Brain microvascular endothelial cell (primary cell): Measurements from ENCODE around the gene LRRC49.
"Not testable (repeated sequence)": the region's sequence is repeated elsewhere in the genome, so short reads cannot be mapped to it uniquely, and the experiment has no call there.

Experiments used
- DNase-seq: peaks from one replicate; pipeline ENCODE4 v3.0.0-alpha.2; 2020
- H3K27ac ChIP-seq: fragments of 250-450 bp; sonication (Bioruptor Pico); 2 replicates; pipeline ENCODE4 v1.5.1; 2020; ENCODE audit warnings: mild to moderate bottlenecking, moderate library complexity
- H3K27me3 ChIP-seq: fragments of 250-450 bp; sonication (Bioruptor Pico); replicated peaks from 2 replicates; pipeline ENCODE4 v1.5.1; 2020; ENCODE audit warnings: mild to moderate bottlenecking
- H3K36me3 ChIP-seq: fragments of 250-450 bp; sonication (Bioruptor Pico); replicated peaks from 2 replicates; pipeline ENCODE4 v1.5.1; 2020; ENCODE audit warnings: mild to moderate bottlenecking
- H3K4me3 ChIP-seq: 2 replicates; pipeline ENCODE4 v1.5.1; 2011; ENCODE audit warnings: low read depth, mild to moderate bottlenecking, control low read depth, low read length, moderate library complexity
- CTCF ChIP-seq: IDR thresholded peaks from 2 replicates; pipeline ENCODE4 v1.5.1; 2011; ENCODE audit warnings: low read depth, mild to moderate bottlenecking, moderate library complexity, low read length, control low read depth, inconsistent platforms; ENCODE audit errors: missing control alignments
- in situ Hi-C: cut with HindIII; loops from 2 replicates; pipeline ENCODE4 v1.10.0; 2017; ENCODE audit warnings: low sequenced_read_pairs, low pct_ligation_motif_present

LRRC49 gene

DNA sequence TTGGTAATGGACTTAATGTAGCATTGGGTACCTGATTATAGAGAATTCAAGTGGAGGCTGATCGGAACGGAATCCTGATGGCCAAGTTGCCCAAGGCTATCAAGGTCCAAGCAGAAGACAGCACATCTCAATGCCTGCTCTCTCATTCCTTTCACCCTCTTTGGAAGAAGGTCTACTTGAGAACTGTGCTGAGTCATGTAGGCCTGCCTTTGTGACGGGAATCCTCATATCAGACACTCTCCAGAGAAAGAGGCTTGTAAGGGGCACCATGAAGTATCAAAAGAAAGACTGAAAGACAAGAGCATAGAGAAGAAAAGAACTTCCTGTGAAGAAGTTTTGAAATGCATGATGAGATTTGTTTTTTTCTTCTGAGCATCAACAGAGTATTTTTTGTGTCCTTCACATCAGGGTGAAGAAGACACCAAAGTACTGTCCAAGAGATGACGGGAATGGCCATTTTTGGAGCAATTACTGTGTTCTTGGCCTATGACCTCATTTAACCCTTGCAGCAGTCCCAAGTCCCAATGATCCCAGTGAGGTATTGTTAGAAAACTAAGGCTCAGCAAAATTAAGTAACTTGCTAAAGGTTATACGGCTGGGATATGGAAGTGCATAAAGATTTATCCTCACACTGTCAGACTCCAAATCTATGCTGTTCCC lies 25.5 kb upstream of the LRRC49 start:
- no peak for DNase-seq
- in situ Hi-C loops, result no loop called here
- H3K27ac ChIP-seq, result no peak overlapping the region

GRCh38 chr15:70867911-70868467 lies 24.6 kb upstream of the LRRC49 start:
- no peak overlapping the region for H3K27ac ChIP-seq
- H3K27me3 ChIP-seq, result no peaks in the 10 kb centered on the region
- DNase-seq, result no peak
- H3K4me3 ChIP-seq, result no peak overlapping the region
- in situ Hi-C loops, result no loop called here
- TF ChIP-seq CTCF, result no peak
- no peaks in the 10 kb centered on the region for H3K36me3 ChIP-seq

More for the DNA sequence above, 25.5 kb upstream of the LRRC49 start:
- no peaks in the 10 kb centered on the region for H3K36me3 ChIP-seq
- no peaks in the 10 kb centered on the region for H3K27me3 ChIP-seq
- no peak for TF ChIP-seq CTCF
- H3K4me3 ChIP-seq, result no peak overlapping the region

- no peak for TF ChIP-seq CTCF
- H3K4me3 ChIP-seq, result no peak overlapping the region
- no peak for DNase-seq
- no peaks in the 10 kb centered on the region for H3K27me3 ChIP-seq
- in situ Hi-C loops, result no loop called here
- no peak overlapping the region for H3K27ac ChIP-seq
- no peaks in the 10 kb centered on the region for H3K36me3 ChIP-seq
These were observed 23.3 kb upstream of the LRRC49 start for GRCh38 chr15:70869346-70869745.

GRCh38 chr15:70870051-70870450 lies 22.6 kb upstream of the LRRC49 start:
- Histone ChIP-seq H3K36me3 (no peaks in the 10 kb centered on the region), H3K4me3 (no peak overlapping the region), H3K27me3 (no peaks in the 10 kb centered on the region), H3K27ac (no peak overlapping the region)
- in situ Hi-C loops, result no loop called here
- no peak for TF ChIP-seq CTCF
- peak; percentile 48 for DNase-seq

DNA sequence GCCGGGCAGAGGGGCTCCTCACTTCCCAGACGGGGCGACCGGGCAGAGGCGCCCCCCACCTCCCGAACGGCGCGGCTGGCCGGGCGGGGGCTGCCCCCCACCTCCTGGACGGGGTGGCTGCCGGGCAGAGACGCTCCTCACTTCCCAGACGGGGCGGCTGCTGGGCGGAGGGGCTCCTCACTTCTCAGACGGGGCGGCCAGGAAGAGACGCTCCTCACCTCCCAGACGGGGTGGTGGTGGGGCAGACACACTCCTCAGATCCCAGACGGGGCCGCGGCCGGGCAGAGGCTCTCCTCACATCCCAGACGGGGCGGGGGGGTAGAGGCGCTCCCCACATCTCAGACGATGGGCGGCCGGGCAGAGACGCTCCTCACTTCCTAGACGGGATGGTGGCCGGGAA lies 21.1 kb upstream of the LRRC49 start:
- H3K27ac ChIP-seq, DNase-seq, H3K4me3 ChIP-seq, H3K36me3 ChIP-seq, H3K27me3 ChIP-seq, in situ Hi-C loops: not testable (repeated sequence)

DNA sequence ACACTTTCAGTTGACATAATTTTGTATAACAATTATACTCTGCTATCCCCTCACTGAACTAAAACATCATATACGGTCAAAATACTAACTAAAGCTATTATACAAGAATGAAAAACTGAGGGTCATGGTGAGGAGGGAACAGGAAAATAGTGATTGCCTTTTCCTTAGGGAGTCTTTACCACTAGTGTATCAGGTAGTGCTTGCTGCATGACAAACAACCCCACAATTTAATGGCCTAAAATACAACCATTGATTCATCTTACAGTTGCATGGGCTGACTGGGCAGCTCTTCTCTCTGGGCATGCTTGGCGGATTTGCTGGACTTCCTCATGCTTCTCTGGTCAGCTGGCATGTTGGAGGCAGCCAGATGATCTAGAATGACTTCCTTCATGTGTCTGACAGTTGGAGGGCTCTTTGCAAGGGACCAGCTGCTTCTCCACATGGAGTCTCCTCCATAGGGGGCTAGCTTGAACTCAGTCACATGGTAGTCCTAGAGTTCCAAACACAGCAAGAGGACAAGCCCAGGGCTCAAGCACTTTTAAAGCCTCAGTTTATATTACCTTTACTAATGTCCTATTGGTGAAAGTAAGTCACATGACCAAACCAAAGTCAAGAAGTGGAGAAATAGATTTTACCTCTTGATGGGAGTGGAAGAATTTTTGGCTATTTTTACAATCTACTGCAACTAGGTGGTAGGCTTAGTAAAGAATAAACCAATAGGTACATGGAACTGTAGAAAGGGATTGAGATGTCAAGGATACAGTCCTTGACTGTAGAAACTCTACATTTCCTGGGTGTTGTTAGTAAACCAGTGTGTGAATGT lies 19.2 kb upstream of the LRRC49 start:
- Histone ChIP-seq H3K36me3 (no peaks in the 10 kb centered on the region), H3K27ac (no peak overlapping the region), H3K4me3 (no peak overlapping the region), H3K27me3 (no peaks in the 10 kb centered on the region)
- no peak for DNase-seq
- no peak for TF ChIP-seq CTCF
- in situ Hi-C loops, result no loop called here
